ENCODE data around the gene CCDC136.

Gene CCDC136

DNA sequence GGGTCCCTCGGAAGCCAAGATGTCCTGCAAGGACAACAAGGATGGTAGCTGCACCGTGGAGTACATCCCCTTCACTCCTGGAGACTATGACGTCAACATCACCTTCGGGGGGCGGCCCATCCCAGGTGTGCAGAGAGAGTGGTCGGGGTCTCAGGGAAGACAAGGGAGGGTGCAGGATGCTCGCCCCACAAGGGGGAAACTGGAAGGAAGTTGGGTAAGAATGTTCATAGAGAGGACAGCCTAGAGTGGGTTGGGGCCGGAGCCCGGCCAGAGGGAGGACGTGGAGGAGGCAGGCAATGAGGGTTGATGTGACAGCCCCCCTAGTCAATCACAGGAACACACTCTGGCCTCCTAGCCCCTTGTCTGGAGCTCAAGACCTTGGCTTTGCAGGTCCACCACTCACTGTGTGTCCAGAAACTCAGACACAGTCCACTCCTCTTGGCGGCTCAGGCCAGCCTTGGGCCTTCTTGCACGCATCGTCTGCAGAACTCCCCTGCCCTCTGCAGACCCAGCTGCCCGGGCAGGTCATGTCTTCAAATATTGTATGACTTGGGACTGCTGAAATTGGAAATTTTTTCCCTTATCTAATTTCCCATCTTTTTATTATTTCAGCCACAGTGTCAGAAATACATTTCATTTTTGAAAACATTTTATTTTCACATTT is 55.1 kb downstream of the CCDC136 start:
- DNase-seq, result no peak

DNA sequence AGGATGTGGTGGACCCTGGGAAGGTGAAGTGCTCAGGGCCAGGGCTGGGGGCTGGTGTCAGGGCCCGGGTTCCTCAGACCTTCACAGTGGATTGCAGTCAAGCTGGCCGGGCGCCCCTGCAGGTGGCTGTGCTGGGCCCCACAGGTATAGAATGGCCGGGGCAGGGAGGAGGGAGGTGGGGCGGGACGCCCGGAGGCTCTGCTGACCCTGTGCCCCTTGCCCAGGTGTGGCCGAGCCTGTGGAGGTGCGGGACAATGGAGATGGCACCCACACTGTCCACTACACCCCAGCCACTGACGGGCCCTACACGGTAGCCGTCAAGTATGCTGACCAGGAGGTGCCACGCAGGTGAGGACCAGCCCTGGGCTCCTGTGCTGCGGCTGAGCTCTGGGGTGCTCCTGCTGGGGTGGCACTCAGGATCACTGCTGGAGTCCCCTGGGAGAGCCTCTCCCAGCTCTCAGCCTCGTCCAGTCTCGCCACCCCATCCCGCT is 56.0 kb downstream of the CCDC136 start:
- DNase-seq, result no peak

DNA sequence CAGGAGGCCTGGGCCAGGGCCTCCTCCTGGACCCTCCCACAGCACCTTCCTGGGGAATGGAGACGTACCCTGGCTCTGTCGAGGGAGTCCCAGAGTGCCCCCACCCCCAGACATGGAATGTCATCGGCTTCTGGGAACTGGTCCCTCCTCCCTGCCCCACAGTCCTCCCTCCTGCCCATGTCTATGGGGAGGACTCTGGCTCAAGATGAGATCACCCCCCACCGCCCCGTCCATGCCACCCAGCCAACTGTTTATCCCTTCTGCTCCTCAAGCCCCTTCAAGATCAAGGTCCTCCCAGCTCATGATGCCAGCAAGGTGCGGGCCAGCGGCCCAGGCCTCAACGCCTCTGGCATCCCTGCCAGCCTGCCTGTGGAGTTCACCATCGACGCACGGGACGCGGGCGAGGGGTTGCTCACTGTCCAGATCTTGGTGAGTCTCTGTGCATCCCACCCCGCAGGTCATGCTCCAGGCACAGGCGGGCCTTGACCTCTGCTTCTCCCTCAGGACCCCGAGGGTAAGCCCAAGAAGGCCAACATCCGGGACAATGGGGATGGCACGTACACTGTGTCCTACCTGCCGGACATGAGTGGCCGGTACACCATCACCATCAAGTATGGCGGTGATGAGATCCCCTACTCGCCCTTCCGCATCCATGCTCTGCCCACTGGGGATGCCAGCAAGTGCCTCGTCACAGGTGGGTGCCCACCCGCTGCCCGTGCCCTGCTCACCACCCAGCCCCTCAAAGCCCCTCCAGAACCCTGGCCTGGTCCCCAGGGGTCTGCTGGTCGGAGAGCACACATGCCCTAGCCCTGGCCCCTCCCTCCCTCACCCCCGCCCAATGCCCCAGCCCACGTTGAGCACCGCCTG is 56.8 kb downstream of the CCDC136 start:
- no peak for DNase-seq

DNA sequence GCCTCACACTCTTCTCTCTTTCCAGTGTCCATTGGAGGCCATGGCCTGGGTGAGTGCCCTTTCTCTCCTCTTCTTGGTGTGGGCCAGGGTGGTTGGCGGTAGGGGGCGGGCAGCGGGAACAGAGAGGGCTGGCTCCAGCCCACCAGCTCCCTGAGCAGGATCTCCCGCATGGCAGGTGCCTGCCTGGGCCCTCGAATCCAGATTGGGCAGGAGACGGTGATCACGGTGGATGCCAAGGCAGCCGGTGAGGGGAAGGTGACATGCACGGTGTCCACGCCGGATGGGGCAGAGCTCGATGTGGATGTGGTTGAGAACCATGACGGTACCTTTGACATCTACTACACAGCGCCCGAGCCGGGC is 57.4 kb downstream of the CCDC136 start:
- no peak for DNase-seq

DNA sequence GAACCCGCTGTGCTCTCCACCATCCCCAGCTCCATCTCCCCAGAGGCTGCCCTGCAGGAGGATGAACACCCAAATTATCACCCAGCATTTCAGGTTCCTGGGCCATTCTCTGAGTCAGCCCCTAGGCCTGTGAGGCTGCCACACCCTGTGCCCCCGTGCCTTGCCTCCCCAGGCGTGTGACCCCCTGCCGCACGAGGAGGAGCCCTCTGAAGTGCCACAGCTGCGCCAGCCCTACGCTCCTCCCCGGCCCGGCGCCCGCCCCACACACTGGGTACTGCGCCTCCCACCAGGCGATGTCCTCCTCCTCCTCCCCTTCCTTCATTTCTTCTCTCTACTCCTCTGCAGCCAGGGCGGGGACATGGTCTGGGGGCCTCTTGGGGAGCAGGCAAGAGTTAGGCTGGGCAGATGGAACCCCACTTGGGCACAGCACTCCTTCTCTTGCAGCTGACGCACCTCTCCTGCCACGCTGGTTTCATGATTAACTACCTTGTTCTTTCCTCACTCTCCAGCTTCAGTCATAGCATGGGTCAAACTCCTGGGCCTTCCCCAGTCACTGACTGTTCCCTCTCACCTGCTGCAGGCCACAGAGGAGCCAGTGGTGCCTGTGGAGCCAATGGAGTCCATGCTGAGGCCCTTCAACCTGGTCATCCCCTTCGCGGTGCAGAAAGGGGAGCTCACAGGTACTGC is 58.2 kb downstream of the CCDC136 start:
- DNase-seq, result no peak

DNA sequence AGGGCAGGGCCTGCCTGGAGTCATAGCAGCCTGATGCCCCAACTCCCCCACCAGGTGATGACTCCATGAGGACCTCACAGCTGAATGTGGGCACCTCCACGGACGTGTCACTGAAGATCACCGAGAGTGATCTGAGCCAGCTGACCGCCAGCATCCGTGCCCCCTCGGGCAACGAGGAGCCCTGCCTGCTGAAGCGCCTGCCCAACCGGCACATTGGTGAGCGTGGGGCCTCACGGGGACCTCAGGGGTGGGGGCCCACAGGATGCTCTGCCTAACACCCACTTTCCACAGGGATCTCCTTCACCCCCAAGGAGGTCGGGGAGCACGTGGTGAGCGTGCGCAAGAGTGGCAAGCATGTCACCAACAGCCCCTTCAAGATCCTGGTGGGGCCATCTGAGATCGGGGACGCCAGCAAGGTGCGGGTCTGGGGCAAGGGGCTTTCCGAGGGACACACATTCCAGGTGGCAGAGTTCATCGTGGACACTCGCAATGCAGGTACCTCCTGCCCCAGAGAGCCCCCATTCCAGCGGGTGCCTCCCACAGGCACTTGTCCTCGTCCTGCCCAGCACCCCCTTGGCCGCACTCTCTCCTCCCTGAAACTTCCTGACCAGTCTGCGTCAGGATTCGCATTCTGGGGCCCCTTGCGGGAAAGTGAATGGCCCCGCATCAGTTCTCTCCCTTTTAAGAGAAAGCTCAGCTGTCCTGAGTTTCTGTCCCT is 60.9 kb downstream of the CCDC136 start:
- DNase-seq, result no peak

DNA sequence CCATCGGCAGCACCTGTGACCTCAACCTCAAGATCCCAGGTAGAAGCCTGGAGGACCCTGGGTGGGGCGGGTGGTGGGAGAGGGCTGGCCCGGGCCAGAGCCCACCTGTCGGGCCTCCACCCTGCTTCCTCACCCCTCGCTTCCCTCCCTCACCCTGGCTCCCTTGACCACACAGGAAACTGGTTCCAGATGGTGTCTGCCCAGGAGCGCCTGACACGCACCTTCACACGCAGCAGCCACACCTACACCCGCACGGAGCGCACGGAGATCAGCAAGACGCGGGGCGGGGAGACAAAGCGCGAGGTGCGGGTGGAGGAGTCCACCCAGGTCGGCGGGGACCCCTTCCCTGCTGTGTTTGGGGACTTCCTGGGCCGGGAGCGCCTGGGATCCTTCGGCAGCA is 62.0 kb downstream of the CCDC136 start:
- no peak for DNase-seq

DNA sequence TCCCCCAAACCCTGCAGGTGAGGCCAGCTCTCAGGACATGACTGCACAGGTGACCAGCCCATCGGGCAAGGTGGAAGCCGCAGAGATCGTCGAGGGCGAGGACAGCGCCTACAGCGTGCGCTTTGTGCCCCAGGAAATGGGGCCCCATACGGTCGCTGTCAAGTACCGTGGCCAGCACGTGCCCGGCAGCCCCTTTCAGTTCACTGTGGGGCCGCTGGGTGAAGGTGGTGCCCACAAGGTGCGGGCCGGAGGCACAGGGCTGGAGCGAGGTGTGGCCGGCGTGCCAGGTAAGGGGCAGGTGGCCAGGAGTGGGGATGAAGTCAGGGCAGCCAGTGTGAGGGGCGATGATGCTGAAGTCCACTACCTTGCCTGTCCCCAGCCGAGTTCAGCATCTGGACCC is 62.6 kb downstream of the CCDC136 start:
- no peak for DNase-seq

DNA sequence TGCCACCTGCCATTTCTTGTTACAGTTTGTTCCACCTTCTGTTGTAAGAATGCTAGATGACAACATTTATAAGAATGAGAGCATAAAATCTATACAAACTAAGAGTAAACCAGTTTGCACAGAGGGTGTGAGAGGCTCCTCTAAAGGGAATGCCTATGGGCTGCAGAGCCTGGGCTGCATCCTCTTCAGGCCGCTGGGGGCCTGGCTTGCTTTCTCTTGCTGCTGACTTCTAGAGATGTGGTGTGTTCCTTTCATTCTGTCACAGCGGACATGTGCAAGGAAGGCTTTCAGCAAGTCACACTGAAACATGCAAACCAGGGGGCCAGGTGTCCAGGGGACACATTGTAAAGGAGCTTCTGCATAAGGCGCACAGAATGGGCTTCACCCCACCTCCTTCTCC is 63.8 kb downstream of the CCDC136 start:
- DNase-seq, result no peak

DNA sequence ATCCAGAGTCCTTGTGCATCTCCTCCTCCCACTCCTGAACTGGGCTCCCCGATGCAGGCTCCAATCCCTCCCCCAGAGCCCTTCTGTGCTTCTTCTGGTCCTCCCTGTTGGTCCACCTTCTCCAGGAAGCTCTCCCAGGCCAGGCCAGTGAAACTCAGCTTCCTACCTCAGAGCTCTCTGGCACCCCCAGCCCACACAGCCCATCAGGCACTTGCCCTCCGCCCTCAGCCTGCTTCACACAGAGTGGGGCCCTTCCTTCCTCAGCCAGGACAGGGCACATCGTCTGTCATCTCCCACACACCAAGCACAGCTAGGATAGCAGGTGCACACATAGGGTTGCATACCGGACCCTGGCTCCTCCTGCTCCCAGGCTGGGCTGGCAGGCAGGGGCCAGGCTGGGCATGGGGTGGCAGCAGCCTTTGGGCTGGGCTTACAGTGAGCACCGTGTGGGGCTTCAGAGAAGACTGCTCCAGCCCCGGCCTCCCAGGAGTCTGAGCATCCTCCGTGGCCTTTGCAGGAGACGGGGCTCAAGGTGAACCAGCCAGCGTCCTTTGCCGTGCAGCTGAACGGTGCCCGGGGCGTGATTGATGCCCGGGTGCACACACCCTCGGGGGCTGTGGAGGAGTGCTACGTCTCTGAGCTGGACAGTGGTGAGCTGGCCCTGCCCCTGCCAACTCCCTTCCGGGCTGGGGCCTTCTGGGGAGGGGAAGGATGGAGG is 64.4 kb downstream of the CCDC136 start:
- no peak for DNase-seq

DNA sequence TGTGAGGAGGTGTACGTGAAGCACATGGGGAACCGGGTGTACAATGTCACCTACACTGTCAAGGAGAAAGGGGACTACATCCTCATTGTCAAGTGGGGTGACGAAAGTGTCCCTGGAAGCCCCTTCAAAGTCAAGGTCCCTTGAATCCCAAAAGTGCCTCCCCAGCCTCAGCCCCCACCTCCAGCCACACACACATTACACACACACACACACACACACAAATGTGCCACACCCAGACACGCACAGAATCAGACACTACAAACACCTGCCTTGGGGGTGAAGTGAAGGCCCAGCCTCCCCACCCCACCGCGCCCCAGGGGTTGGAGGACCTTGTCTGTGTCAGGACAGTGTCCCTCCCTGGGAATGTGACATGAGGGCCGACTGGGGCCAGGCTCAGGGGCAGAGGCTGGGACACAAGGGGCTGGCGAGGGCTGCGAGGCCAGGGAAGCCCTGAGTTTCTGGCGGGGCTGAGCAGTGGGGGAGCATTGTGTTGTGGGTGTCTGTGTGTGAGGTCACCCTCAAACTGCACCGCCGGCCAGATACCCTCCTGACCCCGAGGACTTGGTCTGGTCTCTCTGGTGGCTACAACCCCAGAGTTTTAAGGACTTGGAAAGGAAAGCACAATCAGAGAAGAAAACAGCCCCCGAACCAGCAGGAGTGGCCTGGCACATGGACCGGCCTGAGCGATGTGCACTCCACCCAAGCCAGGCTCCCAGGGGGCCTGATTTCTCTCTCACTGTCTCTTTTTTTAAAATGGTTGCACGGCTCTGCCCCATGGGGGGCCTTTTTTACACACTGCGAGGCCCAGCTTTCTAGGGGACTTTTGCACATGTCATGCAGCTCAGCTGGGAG is 66.8 kb downstream of the CCDC136 start:
- no peak for DNase-seq

DNA sequence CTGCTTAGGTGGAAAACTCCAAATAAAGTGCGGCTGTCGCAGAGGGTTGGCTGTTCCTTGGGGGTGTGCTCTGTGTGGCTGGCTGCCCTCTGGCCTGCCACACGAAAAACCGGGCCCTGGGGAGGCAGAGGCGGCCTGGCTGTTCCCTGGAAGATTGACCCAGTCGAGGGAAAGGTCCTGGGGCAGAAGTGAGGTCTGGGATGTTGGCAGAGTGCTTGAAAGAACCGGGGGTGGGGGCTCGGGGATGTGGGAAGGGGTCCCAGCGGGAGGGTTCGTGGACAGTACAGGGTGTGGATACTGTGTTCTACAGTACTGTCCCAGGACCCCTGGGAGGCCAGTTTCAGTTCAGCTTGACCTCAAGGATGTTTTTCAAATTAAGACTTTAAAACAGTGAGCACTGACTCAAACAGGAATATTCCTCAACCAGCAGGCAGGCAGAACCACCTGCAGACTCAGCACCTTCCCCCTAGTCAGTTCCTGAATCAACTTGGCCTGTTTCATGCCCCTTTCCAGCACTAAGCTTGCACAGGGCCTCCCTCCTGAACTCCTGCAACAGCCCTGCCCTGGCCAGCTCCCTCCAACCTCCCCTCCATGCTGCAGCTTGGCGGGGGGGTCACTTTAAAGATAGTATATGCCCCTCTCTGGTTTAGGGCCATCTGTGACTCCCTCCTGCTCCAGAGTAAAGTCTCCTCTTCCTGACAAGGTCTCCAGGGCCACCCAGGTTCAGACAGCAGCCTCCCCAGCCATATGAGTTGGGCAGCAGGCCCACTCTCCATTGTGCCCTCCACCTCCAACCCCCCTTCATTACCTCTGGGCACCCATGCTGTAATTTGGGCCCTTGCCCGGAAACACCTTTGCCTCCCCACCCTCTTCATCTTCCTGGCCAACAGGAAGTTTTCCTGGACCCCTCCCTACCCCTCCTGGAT is 67.7 kb downstream of the CCDC136 start:
- no peak for DNase-seq

DNA sequence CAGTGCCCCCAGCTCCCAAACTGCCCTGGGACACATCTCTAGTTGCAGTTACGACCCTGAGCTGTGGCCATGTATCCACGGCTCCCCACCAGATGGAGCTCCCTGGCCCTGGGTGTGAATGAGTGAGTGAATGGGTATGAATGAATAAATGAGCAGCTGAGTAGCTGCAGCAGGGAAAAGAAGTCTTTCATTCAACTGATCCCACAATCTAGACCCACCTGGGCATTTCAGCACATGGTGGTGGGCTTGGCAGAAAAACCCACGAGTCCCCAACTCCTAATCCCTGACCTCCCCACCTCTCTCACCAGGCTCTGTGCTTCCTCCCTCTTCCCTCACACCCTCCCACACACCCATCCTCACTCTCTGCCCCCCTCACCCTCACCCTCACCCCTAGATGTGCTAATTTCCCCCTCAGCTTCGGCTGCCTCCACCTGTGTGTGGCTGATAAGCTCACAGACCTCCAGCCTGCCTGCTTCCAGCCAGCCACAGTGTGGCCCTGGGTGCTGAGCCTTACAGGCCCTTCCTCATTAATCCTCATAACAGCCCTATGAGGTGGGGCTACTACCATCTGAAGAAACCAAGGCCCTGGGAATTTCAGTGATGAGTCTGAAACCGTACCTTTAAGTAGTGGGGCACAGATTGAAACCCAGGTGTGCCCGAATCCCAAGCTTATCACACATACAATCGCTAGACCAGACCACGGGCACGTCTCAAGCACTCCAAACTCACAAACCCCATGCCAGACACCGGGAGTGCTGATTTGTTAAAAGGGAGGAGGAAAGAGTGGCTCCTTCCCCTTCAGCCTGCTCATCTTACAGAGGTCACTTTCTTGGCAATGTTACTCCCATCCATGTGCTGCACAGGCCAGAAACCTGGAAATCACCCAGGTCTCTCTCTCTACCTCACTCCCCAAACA is 68.6 kb downstream of the CCDC136 start:
- DNase-seq, result no peak

DNA sequence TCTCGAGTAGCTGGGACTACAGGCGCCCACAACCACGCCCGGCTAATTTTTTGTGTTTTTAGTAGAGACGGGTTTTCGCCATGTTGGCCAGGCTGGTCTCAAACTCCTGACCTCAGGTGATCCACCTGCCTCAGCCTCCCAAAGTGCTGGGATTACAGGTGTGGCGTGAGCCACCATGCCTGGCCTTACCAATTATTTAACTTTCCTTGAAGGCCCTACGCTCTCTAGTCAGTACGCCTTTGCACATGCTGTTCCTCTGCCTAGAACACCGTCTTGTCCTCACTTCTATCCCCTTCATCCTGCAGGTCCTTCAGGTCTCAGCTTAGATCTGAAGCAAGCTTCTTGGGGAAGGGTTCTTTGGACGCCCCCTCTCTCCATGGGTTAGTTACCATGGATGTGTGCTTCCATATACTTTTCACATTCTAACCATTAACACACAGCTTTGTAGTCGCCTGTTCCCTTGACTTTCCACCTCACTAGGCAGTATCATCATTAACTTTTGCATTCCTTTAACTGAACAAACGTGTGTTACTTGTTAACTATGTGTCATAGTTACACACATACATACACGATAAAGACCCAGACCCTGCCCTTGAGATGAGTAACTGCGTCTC is 70.3 kb downstream of the CCDC136 start:
- DNase-seq, result no peak

DNA sequence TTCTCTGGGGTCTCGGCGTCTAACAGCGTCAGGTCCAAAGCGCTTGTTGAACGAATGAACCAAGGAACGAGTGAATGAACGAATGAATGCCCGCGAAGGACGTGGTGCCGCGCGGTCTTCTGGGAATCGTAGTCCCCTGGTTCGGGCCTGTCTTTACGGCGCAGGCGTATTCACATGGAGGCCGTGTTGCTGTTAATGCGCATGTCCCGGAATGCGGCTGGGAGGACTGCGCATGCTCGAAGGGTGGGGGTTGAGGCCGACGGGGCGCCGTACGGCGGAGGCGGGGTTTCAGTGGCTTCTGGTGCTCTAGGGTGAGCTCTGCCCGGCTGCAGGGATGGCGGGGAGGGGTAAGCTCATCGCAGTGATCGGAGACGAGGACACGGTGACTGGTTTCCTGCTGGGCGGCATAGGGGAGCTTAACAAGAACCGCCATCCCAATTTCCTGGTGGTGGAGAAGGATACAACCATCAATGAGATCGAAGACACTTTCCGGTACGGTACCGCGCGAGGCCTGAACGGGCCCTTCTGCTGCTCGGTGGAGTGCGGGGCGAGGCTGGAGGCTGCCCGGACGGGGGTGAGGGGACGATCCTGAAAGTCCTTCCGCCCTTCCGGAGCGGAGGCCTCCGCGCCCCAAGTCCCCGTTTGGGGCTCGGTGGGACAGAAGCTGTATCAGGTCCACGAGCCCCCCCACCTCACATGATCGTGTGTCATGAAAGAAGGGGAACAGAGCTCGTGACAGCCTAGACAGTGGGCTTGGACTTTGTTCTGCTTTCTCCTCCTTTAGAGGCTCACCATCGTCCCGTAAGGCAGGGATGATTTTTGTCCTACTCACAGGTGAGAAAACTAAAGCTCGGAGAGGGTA is 71.0 kb downstream of the CCDC136 start, which contains the start of gene ATP6V1F:
Gene ATP6V1F, plus strand, starts transcription at position 286 of the 862 bp plus-strand sequence. Its CDS starts 49 bp downstream, at position 335.
- DNase-seq, result peak; percentile 99

DNA sequence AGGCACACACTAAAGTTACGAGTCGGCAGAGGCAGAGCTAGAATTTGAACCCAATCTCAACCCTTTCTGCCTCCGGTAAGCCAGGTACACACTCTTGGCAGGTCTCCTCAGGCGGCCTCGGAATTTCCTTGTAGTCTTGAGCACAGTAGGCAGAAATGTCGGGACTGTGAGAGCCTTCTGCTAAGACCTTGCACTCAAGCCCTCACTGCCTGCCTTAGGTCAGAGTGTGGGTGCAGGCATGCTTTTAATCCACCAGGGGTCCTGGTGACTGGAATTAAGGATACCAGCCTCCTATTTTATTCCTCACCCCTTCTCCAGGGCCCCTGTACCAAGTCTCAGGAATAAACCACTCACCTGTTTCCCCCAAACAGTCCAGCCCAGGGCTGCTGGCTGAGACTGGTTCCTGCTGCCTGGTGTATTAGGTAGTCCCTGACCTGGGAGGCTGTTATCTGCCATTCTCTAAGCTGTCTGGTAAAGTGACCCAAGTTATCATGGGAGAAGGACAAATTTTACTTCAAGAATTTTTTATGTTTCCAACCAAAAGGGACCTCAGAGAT is 71.7 kb downstream of the CCDC136 start:
- DNase-seq, result peak in 1 of 2 donors; percentile 53

DNA sequence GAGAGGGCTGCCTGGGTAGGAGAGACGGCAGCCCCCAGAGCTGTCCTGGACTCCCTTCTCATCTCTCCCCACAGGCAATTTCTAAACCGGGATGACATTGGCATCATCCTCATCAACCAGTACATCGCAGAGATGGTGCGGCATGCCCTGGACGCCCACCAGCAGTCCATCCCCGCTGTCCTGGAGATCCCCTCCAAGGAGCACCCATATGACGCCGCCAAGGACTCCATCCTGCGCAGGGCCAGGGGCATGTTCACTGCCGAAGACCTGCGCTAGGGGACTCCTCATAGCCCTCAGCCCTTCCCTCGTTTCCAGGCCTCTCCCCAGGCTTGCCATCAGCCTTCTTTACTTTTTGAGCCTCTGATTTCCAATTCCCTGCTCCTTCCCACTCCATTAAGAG is 73.5 kb downstream of the CCDC136 start:
- no peak for DNase-seq

All from inflammatory macrophage (primary cell).